Activated CD4-positive, CD25-positive, alpha-beta regulatory T cell treated with anti-CD3 and anti-CD28 coated beads, Interleukin-2, amount 50 U/mL, for 24 hours (primary cell): Measurements from ENCODE around the gene UBXN10.

Experiments
- ATAC-seq, 2 donors: fragments of 150-1000 bp; cut with Tn5 transposase; one replicate each; pipeline ENCODE4 v1.10.0; 2021; ENCODE audit warnings: mild to moderate bottlenecking in 1 of 2, moderate library complexity in 1 of 2

UBXN10 gene

GRCh38 chr1:20152599-20152930 is 33.3 kb upstream of the UBXN10 start:
- no peak for ATAC-seq

- ATAC-seq: no peak
These were observed 32.9 kb upstream of the UBXN10 start for GRCh38 chr1:20153000-20153418.

GRCh38 chr1:20154301-20154831 is 31.5 kb upstream of the UBXN10 start:
- no peak for ATAC-seq

GRCh38 chr1:20158358-20159070 is 27.4 kb upstream of the UBXN10 start:
- ATAC-seq: no peak

- ATAC-seq: no peak
These were observed 25.9 kb upstream of the UBXN10 start for GRCh38 chr1:20160034-20160433.

GRCh38 chr1:20164694-20165202 is 21.1 kb upstream of the UBXN10 start:
- no peak for ATAC-seq

GRCh38 chr1:20165522-20165951 is 20.4 kb upstream of the UBXN10 start:
- no peak for ATAC-seq

- ATAC-seq: no peak
These were observed 19.8 kb upstream of the UBXN10 start for GRCh38 chr1:20166051-20166450.

GRCh38 chr1:20167126-20167525 is 18.8 kb upstream of the UBXN10 start:
- no peak for ATAC-seq

GRCh38 chr1:20168564-20169491 is 17.1 kb upstream of the UBXN10 start:
- ATAC-seq: no peak

GRCh38 chr1:20169932-20170331 is 16.0 kb upstream of the UBXN10 start:
- ATAC-seq: no peak

- ATAC-seq: no peak
These were observed 13.8 kb upstream of the UBXN10 start for GRCh38 chr1:20172033-20172590.

- ATAC-seq: no peak
These were observed 10.8 kb upstream of the UBXN10 start for GRCh38 chr1:20174937-20175666.

- ATAC-seq: no peak
These were observed 7.1 kb upstream of the UBXN10 start for GRCh38 chr1:20178634-20179370.

- ATAC-seq: no peak
These were observed 6.3 kb upstream of the UBXN10 start for GRCh38 chr1:20179371-20180128.

- ATAC-seq: no peak
These were observed 5.6 kb upstream of the UBXN10 start for GRCh38 chr1:20180129-20180843.

GRCh38 chr1:20180844-20181207 is 5.1 kb upstream of the UBXN10 start:
- no peak for ATAC-seq

- no peak for ATAC-seq
These were observed 3.5 kb upstream of the UBXN10 start for GRCh38 chr1:20182415-20182814.

GRCh38 chr1:20183035-20183434 is 2.9 kb upstream of the UBXN10 start:
- ATAC-seq: no peak

GRCh38 chr1:20183616-20184271 is 2.2 kb upstream of the UBXN10 start:
- no peak for ATAC-seq
